Measurements from ENCODE around the gene DDX47. TPM values are rescaled to one million over a fixed set of nuclear protein-coding genes. Genes with fewer than 3 reads are reported as not detected.

The DDX47 gene
- total and polyA plus RNA-seq, 9 of the 15 experiments (the other 6 are each of a cell fraction or from before 2014, with no cell fraction given): 39.4 to 186 (median 64.4) TPM

GRCh38 chr12:12871587-12872138 lies 58.5 kb downstream of the DDX47 start:
- ATAC-seq: no peak
- peaks cover 6 to 15% of the 10 kb centered on the region in 2 experiments; a peak in 3 of 5 replicates for H3K27me3 ChIP-seq (ENCODE audit: control insufficient read depth in 2 of 2, insufficient read depth in 2 of 2, low read length in 2 of 2)
- peak; percentile 5; the same call in 1 of the 2 replicates for TF ChIP-seq ZNF384 (IDR thresholded peaks at IDR 0.05; ENCODE audit: low read depth, low read length)
- no peak for TF ChIP-seq NCOA6 (IDR thresholded peaks at IDR 0.05)
- no peak overlapping the region for H2AFZ ChIP-seq (ENCODE audit: low read depth, low read length)
- H3K9me3 ChIP-seq (replicated peaks; ENCODE audit: control insufficient read depth, insufficient read depth, low read depth, low read length): no peaks in the 10 kb centered on the region
- no peaks in the 10 kb centered on the region for H4K20me1 ChIP-seq (replicated peaks; ENCODE audit: control insufficient read depth, insufficient read depth, low read length)
- WGBS (ENCODE audit: insufficient coverage, low coverage, missing lambda C conversion rate): 10% methylated on average over 5 of the region's 6 CpGs
- H3K27ac ChIP-seq (ENCODE audit: extremely low read depth, low read depth, low read length): no peak overlapping the region
- in situ Hi-C loops (cut with MboI) (no loop called here), intact Hi-C loops (cut with micrococcal nuclease) (no loop called here)
- H3K4me3 ChIP-seq: no peak overlapping the region
- no peaks in the 10 kb centered on the region for H3K36me3 ChIP-seq (ENCODE audit: control insufficient read depth, insufficient read depth, low read length)
- no TSS peak for BruUV-seq (replicated peaks)
- H3K4me2 ChIP-seq (ENCODE audit: insufficient read depth, low read length): no peak overlapping the region
- no peaks in the 10 kb centered on the region for H3K9me1 ChIP-seq (ENCODE audit: control insufficient read depth, insufficient read depth, low read length)
- POLR2A ChIA-PET: no interaction called here
- no peak for FAIRE-seq
- CTCF ChIA-PET (ENCODE audit: low intra/inter-chr PET ratio): no interaction called here
- H3K4me1 ChIP-seq (replicated peaks in 1 of 2; ENCODE audit: control insufficient read depth in 2 of 2, insufficient read depth in 2 of 2, low read length in 2 of 2): no peaks in the 10 kb centered on the region; a peak in 1 of 5 replicates
- H3K79me2 ChIP-seq (ENCODE audit: control insufficient read depth, insufficient read depth, low read length): no peaks in the 10 kb centered on the region
- no peak for DNase-seq (ENCODE audit: extremely low read depth in 1 of 4, low spot score in 3 of 4)
- H3K9ac ChIP-seq (ENCODE audit: insufficient read depth in 1 of 2, low read depth in 2 of 2, low read length in 2 of 2): no peak overlapping the region

GRCh38 chr12:12872139-12872933 lies 59.2 kb downstream of the DDX47 start:
- ChIA-PET CTCF (ENCODE audit: low intra/inter-chr PET ratio) (no interaction called here), POLR2A (no interaction called here)
- no peaks in the 10 kb centered on the region for H3K36me3 ChIP-seq (ENCODE audit: control insufficient read depth, insufficient read depth, low read length)
- peaks cover 0 to 5% of the 10 kb centered on the region in 2 experiments; a peak in 2 of 5 replicates for H3K4me1 ChIP-seq (replicated peaks in 1 of 2; ENCODE audit: control insufficient read depth in 2 of 2, insufficient read depth in 2 of 2, low read length in 2 of 2)
- ATAC-seq (no peak), FAIRE-seq (no peak), DNase-seq (ENCODE audit: extremely low read depth in 1 of 4, low spot score in 3 of 4) (no peak)
- H3K79me2 ChIP-seq (ENCODE audit: control insufficient read depth, insufficient read depth, low read length): no peaks in the 10 kb centered on the region
- H3K4me3 ChIP-seq: no peak overlapping the region
- no peak overlapping the region for H3K9ac ChIP-seq (ENCODE audit: insufficient read depth in 1 of 2, low read depth in 2 of 2, low read length in 2 of 2)
- H4K20me1 ChIP-seq (replicated peaks; ENCODE audit: control insufficient read depth, insufficient read depth, low read length): no peaks in the 10 kb centered on the region
- H3K4me2 ChIP-seq (ENCODE audit: insufficient read depth, low read length): no peak overlapping the region
- no peak overlapping the region for H3K27ac ChIP-seq (ENCODE audit: extremely low read depth, low read depth, low read length)
- H3K9me3 ChIP-seq (replicated peaks; ENCODE audit: control insufficient read depth, insufficient read depth, low read depth, low read length): no peaks in the 10 kb centered on the region
- in situ Hi-C loops (cut with MboI) (no loop called here), intact Hi-C loops (cut with micrococcal nuclease) (no loop called here)
- peaks cover 6 to 15% of the 10 kb centered on the region in 2 experiments; a peak in 3 of 5 replicates for H3K27me3 ChIP-seq (ENCODE audit: control insufficient read depth in 2 of 2, insufficient read depth in 2 of 2, low read length in 2 of 2)
- WGBS (ENCODE audit: insufficient coverage, low coverage, missing lambda C conversion rate): 2% methylated on average over 9 of the region's 10 CpGs
- no TSS peak for BruUV-seq (replicated peaks)
- no peak overlapping the region for H2AFZ ChIP-seq (ENCODE audit: low read depth, low read length)
- no peaks in the 10 kb centered on the region for H3K9me1 ChIP-seq (ENCODE audit: control insufficient read depth, insufficient read depth, low read length)
- TF ChIP-seq PCBP1 (IDR thresholded peaks at IDR 0.05; ENCODE audit: low read depth, low read length, poor library complexity, severe bottlenecking) (no peak), GATAD2B (IDR thresholded peaks at IDR 0.05; ENCODE audit: borderline replicate concordance) (no peak), KAT8 (IDR thresholded peaks at IDR 0.05; ENCODE audit: low read depth) (no peak), MCM7 (IDR thresholded peaks at IDR 0.05) (no peak), ZNF431 (CRISPR knock-in tag; IDR thresholded peaks at IDR 0.05) (no peak), XRCC5 (IDR thresholded peaks at IDR 0.05; ENCODE audit: low read depth, low read length) (no peak), POLR3G (IDR thresholded peaks at IDR 0.05; ENCODE audit: extremely low read depth, insufficient read length, insufficient replicate concordance) (no peak), ILF3 (IDR thresholded peaks at IDR 0.05; ENCODE audit: borderline replicate concordance) (no peak), FOXO4 (CRISPR knock-in tag; IDR thresholded peaks at IDR 0.05) (no peak), POU5F1 (IDR thresholded peaks at IDR 0.05; ENCODE audit: borderline replicate concordance, low read depth, low read length, partially characterized antibody) (no peak), CC2D1A (IDR thresholded peaks at IDR 0.05) (no peak), DIDO1 (tag; IDR thresholded peaks at IDR 0.05; ENCODE audit: low read depth) (no peak), KLF6 (CRISPR knock-in tag; IDR thresholded peaks at IDR 0.05; ENCODE audit: borderline replicate concordance) (no peak), SMARCC2 (IDR thresholded peaks at IDR 0.05; ENCODE audit: low read depth) (no peak)
